Urothelium cell line (cell line): ENCODE data around the gene TCHH.
A peak's percentile ranks its signal among the peaks of the same experiment; 100 is the strongest.
"Not testable (repeated sequence)": the region's sequence is repeated elsewhere in the genome, so short reads cannot be mapped to it uniquely, and the experiment has no call there.

Experiments used
- DNase-seq: peaks from one replicate; pipeline ENCODE4 v3.0.0; 2011; ENCODE audit warnings: low spot score, mixed read lengths
- FAIRE-seq: peaks from 2 replicates; lab custom pipeline; 2011; peaks lifted over from hg19 to GRCh38; lab: Jason Lieb, UNC

Gene TCHH

DNA sequence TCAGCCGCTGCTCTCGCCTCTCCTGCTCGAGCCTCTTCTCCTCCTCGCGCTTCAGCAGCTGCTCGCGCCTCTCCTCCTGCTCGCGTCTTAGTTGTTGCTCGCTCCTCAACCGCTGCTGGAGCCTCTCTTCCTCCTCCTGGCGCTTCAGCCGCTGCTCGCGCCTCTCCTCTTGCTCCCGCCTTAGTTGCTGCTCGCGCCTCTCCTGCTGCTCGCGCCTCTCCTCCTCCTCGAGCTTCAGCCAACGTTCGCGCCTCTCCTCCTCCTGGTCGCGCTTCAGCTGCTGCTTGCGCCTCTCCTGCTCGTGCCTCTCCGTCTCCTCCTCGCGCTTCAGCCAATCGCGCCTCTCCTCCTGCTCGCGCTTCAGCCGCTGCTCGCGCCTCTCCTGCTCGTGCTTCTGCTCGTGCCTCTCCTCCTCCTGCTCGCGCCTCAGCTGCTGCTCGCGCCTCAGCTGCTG is 3.7 kb downstream of the TCHH start:
- FAIRE-seq (peak; percentile 70), DNase-seq (peak; percentile 68)

DNA sequence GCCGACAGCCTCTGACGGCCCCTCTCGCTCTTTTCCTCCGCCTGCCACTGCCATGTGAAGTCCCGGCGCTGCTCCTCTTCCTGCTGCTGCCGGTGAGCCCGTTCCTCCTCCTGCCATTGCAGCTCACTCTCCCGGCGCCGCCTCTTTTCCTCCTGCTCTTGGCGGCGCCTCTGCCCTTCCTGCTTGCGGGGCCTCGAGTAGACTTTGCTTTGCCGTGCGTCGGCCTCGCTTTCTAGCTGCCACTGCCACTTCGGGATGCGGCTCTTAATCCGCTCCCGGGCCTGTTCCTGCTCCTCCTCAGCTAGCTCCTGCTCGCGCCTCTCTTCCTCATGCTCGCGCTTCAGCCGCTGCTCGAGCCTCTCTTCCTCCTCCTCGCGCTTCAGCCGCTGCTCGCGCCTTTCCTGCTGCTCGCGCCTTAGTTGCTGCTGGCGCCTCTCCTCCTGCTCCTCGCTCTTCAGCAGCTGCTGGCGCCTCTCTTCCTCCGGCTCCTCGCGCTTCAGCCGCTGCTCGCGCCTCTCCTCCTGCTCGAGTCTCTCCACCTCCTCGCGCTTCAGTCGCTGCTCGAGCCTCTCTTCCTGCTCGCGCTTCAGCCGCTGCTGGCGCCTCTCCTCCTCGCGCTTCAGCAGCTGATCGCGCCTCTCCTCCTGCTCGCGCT is 4.3 kb downstream of the TCHH start:
- DNase-seq (peak; percentile 44), FAIRE-seq (no peak)

DNA sequence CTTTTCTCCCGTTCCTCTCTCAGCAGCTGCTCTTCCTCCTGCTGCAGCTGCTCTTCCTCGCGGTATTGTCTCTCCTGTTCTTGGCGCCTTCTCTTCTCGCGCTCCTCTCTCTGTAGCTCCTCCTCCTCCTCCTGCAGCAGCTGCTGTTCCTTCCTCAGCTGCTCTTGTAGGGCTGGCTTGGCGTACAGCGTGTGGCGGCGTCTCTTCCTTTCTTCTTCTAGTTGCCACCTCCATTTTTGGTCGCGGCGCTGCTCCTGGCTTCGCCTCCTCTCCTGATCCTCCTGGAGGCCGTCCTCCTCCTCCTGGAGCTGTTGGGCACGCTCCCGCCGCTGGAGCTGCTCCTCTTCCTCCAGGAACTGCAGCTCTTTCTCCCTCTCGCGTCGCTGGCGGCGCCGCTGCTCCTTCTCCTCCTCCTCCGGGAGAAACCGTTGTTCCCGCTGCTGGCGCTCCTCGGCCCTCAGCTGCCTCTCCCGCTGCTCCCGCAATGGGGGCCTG is 4.8 kb downstream of the TCHH start:
- DNase-seq = peak; percentile 61

GRCh38 chr1:152109998-152110294 is 5.3 kb downstream of the TCHH start:
- DNase-seq = peak; percentile 13
- FAIRE-seq = no peak

More for the DNA sequence above, 4.8 kb downstream of the TCHH start:
- peak; percentile 56 for FAIRE-seq

DNA sequence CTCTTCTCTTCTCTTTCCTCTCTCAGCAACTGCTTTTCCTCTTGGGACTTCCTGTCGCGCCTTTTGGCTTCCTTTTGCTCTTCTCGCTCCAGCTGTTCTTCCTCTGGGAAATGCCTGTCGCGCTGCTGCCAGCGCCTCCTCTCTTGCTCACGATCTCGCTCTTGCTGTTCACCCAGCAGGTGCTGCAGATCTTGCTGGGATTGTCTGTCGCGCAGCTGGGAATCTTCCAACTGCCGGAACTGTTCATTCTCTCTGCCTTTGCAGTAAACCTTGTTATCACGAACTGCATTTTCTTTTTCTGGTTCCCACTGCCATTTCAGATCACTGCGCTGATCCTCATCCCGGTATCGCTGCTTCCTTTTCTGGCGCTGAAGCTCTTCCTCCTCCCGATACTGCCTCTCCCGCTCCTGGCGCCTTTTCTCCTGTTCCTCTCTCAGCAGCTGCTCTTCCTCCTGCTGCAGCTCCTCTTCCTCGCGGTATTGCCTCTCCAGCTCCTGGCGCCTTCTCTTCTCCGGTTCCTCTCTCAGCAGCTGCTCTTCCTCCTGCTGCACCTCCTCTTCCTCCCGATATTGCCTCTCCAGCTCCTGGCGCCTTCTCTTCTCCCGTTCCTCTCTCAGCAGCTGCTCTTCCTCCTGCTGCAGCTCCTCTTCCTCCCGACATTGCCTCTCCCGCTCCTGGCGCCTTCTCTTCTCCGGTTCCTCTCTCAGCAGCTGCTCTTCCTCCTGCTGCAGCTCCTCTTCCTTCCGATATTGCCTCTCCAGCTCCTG is 5.8 kb downstream of the TCHH start:
- peak; percentile 17 for FAIRE-seq
- no peak for DNase-seq

DNA sequence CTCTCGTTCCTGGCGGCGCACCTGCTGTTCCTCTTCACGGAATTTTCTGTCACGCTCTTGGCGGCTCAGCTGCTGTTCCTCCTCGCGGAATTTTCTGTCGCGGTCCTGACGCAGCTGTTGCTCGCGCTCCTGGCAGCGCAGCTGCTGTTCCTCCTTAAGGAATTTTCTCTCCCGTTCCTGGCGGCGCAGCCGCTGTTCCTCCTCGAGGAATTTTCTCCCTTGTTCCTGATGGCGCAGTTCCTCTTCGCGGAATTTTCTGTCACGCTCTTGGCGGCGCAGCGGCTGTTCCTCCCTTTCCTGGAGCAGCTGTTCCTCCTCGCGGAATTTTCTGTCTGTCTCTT is 6.4 kb downstream of the TCHH start:
- FAIRE-seq (no peak), DNase-seq (no peak)

DNA sequence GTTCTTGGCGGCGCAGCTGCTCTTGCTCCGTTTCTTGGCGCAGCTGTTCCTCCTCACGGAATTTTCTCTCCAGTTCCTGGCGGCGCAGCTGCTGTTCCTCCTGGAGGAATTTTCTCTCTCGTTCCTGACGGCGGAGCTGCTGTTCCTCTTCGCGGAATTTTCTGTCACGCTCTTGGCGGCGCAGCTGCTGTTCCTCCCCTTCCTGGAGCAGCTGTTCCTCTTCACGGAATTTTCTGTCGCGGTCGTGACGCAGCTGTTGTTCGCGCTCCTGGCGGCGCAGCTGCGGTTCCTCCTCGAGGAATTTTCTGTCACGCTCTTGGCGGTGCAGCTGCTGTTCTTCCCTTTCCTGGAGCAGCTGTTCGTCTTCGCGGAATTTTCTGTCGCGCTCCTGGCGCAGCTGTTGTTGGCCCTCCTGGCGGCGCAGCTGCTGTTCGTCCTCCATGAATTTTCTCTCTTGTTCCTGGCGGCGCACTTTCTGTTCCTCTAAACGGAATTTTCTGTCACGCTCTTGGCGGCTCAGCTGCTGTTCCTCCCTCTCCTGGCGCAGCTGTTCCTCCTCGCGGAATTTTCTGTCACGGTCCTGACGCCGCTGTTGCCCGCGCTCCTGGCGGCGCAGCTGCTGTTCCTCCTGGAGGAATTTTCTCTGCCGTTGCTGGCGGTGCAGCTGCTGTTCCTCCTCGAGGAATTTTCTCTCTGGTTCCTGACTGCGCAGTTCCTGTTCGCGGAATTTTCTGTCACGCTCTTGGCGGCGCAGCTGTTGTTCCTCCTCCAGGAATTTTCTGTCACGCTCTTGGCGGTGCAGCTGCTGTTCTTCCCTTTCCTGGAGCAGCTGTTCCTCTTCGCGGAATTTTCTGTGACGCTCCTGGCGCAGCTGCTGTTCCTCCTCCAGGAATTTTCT is 7.0 kb downstream of the TCHH start:
- FAIRE-seq = no peak

GRCh38 chr1:152107031-152107983 is 7.9 kb downstream of the TCHH start:
- no peak for DNase-seq
- peak; percentile 5 for FAIRE-seq

More for the DNA sequence above, 7.0 kb downstream of the TCHH start:
- DNase-seq = no peak

DNA sequence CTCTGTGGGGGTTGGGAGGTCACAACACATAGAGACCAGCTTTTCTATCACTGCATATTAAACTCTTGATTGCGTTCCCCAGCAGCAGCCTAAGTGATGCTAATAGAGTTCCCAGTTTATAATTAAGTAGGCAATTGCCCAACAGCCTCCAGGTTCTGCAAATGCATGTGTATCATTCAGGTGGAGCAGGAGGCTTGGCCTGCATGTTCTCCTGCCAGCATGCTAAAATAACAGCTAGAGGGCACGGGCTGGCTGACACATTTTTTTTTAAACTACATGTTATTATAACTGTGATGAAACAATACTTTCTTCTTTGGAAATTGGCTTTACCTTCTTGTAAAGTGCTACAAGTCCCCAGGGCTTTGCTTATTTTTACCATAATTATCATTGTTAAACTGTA is 10.4 kb downstream of the TCHH start:
- DNase-seq (no peak), FAIRE-seq (no peak)

DNA sequence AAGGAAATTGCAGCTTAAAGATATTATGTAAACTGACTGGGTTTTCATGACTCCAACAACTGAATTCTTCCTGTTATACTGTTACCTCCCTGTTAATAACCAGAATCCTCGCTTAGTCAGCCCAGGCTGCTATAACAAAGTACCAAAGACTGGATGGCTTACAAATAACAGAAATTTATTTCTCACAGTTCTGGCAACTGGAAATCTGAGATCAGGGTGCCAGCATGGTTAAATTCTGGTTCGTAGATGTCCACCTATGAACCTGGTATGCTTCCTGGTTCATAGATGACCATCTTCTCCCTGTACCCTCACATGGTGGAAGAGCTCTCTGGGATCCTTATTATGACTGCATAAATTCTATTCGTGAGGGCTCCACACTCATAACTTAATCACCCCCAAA is 18.3 kb downstream of the TCHH start:
- DNase-seq (no peak), FAIRE-seq (no peak)

DNA sequence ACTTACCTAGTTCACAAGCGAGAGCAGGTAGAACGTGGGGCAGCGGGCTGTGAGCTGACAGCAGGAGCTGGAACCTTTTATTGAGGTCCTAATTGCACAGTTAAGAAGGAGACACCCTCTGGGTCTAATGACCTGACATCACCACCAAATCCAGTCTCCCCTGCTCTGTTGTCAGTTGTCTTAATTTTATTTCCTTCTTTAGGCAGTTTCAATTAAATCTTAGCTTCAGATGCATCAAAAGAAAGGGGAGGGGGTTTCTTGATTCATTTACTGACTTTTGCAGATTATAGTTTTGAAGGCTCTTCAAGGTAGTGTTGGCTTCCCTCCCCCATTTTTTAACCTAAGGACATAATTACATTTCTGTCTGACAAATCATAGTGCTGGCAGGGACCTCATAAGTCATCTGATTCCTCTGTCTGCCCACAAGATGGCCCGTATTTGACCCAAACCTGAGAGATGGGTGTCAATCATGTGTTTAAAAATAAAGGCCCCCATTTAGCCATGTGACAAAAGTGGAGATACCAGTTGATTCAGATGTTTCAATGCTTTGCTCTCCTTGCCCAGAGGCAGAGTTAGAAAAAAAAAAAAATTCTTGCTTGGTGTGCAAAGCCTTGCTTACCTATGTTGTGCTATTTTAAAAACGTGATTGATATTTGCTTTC is 26.1 kb downstream of the TCHH start, which contains the start of gene TCHHL1:
TCHHL1 (minus strand) TSS at position 51 of the 661 bp plus-strand sequence. CDS start 921 bp downstream, outside the sequence.
- FAIRE-seq = no peak
- DNase-seq = no peak

DNA sequence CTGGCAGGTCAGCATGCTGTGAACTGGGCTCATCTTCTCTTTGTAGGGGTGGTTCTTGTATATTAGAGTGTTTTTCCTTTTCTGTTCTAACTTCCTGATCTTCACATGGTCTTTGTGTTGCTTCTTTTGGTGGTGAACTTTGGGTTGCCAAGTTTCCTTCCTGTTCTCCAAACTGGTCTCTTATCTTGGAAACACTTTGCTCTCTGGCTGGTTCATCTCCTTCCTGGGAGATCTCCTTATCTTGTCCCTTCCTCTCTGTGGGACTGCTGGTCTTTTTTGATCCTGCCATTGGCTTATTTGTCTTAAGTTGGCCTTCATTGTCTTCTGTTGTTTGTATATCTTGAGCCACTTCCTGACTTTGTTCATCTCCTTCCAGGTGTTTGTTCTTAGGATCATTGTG is 28.5 kb downstream of the TCHH start:
- DNase-seq (no peak), FAIRE-seq (no peak)

- FAIRE-seq (no peak), DNase-seq (no peak)
These were observed 30.4 kb downstream of the TCHH start for GRCh38 chr1:152084853-152085252.

DNA sequence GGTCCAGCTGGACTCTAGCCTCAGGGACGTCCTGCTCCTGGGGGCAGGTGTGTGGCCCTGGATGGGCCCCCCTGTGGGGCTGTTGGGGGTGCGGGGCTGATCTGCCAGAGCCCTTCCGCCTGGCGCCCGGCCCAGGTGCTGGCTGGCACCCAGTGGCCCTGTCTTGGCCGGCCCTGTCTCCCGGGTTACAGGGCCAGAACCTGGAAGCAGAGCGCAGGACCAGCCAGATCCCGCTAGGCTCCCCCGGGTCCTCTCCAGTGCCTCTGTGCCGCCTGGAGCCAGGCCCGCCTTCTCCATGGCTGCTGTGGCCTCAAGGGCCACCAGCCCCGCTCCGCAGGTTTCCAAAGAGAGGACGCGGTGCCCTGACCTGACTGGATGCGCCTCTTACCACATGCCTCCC is 34.2 kb downstream of the TCHH start:
- not testable (repeated sequence) for FAIRE-seq, DNase-seq

- FAIRE-seq, DNase-seq: not testable (repeated sequence)
These were observed 34.8 kb downstream of the TCHH start for GRCh38 chr1:152080494-152080893.

DNA sequence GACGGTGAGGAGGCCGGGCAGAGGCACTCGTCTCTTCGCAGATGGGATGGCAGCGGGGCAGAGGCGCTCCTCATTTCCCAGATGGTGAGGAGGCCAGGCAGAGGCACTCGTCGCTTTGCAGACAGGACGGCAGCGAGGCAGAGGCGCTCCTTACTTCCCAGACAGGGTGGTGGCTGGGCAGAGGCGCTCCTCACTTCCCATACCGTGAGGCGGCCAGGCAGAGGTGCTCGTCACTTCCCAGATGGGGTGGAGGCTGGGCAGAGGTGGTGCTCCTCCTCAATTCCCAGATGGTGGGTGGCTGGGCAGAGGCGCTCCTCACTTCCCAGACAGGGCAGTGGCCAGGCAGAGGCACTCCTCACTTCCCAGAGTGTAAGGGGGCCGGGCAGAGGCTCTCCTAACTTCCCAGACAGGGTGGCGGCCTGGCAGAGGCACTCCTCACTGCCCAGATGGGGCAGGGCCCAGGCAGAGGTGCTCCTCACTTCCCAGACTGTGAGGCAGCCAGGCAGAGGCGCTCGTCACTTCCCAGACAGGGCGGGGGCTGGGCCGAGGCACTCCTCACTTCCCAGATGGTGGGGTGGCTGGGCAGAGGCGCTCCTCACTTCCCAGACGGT is 36.3 kb downstream of the TCHH start:
- no peak for FAIRE-seq
- DNase-seq = no peak

DNA sequence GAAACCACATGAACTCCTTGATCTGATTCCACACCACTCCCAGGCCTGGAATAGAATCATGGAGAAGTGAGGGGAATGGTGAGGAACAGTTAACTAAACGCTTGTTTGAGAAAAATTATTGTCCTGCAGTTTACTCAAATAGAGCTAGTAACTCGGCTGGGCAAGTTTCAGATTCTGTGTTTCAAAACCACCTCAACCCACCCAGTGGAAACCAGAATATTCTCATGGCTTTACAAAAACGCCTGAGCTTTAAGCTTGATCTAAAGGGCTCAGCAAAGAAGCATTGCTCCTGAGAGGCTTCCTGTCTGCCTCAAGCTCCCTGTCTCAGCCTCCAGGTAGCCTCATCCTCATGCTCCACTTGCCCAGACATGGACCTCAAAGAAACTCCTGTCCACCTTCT is 42.9 kb downstream of the TCHH start:
- no peak for DNase-seq
- no peak for FAIRE-seq

DNA sequence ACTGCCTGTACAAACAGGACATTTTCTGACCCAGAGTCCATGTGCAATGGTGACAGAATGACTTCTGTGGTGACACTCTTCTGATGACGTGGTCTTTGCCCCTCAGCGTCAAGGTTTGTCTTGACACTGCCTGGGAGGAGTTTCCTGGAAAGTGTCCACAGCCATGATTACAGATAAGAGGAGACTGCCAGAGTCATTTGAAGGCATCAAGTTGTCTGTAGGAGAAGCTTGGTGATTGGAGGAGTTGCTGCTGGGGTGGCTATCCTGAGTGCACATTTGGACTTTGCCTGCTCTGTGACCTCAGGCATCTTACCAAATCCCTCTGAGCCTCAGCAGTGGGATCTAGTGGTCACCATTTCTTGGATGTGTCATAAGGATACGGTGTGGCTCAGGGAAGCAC is 44.1 kb downstream of the TCHH start:
- FAIRE-seq (no peak), DNase-seq (no peak)

GRCh38 chr1:152067929-152068328 is 47.3 kb downstream of the TCHH start:
- DNase-seq (no peak), FAIRE-seq (no peak)
